ENCODE results near the gene KCP. TPM values are rescaled to one million over a fixed set of nuclear protein-coding genes. Genes with fewer than 3 reads are reported as not detected.

KCP gene
- total RNA-seq, 4 donors from 2014 or later, result 0.18 to 3.5 TPM; not detected in 2

GRCh38 chr7:128931190-128931798, 20.8 kb upstream of the KCP start:
- Histone ChIP-seq H3K4me3 (no peak overlapping the region), H3K27me3 (no peaks in the 10 kb centered on the region), H3K4me1 (no peaks in the 10 kb centered on the region), H3K9me3 (no peaks in the 10 kb centered on the region), H3K27ac (no peak overlapping the region), H3K36me3 (no peaks in the 10 kb centered on the region)
- TF ChIP-seq POLR2A (IDR thresholded peaks at IDR 0.05), result no peak
- TF ChIP-seq CTCF (IDR thresholded peaks at IDR 0.05), result no peak
- intact Hi-C loops (cut with DNase I; ENCODE audit: low total_unique reads), result no loop called here
- no peak for DNase-seq

- Histone ChIP-seq H3K36me3 (no peaks in the 10 kb centered on the region), H3K27ac (no peak overlapping the region), H3K4me3 (no peak overlapping the region), H3K9me3 (no peaks in the 10 kb centered on the region), H3K4me1 (no peaks in the 10 kb centered on the region), H3K27me3 (no peaks in the 10 kb centered on the region)
- DNase-seq, result no peak
- TF ChIP-seq CTCF (IDR thresholded peaks at IDR 0.05), result no peak
- intact Hi-C loops (cut with DNase I; ENCODE audit: low total_unique reads), result no loop called here
These were observed 18.6 kb upstream of the KCP start for GRCh38 chr7:128928882-128929788.

- no peaks in the 10 kb centered on the region for H3K27me3 ChIP-seq
- H3K9me3 ChIP-seq, result no peaks in the 10 kb centered on the region
- H3K36me3 ChIP-seq, result no peaks in the 10 kb centered on the region
- intact Hi-C loops (cut with DNase I; ENCODE audit: low total_unique reads), result no loop called here
- TF ChIP-seq CTCF (IDR thresholded peaks at IDR 0.05) (no peak), POLR2A (IDR thresholded peaks at IDR 0.05) (no peak)
- H3K4me1 ChIP-seq, result no peaks in the 10 kb centered on the region
- H3K4me3 ChIP-seq, result no peak overlapping the region
- no peak overlapping the region for H3K27ac ChIP-seq
- no peak for DNase-seq
These were observed 17.8 kb upstream of the KCP start for GRCh38 chr7:128928159-128928813.

- no peak overlapping the region for H3K4me3 ChIP-seq
- H3K27me3 ChIP-seq, result no peaks in the 10 kb centered on the region
- no peak for TF ChIP-seq CTCF (IDR thresholded peaks at IDR 0.05)
- no peak for TF ChIP-seq POLR2A (IDR thresholded peaks at IDR 0.05)
- intact Hi-C loops (cut with DNase I; ENCODE audit: low total_unique reads), result no loop called here
- H3K4me1 ChIP-seq, result no peaks in the 10 kb centered on the region
- no peaks in the 10 kb centered on the region for H3K36me3 ChIP-seq
- H3K9me3 ChIP-seq, result no peaks in the 10 kb centered on the region
- no peak overlapping the region for H3K27ac ChIP-seq
- no peak for DNase-seq
These were observed 14.4 kb upstream of the KCP start for GRCh38 chr7:128924707-128925588.

Measured in uterus (tissue), 4 donors.